Prostate gland (tissue), 2 donors: ENCODE data around the gene MYADML2.
"Not testable (repeated sequence)": the region's sequence is repeated elsewhere in the genome, so short reads cannot be mapped to it uniquely, and the experiment has no call there.

Experiments used
- POLR2AphosphoS5 ChIP-seq: sonication (generic); formaldehyde crosslinking; IDR thresholded peaks from one replicate; pipeline ENCODE4 v1.6.1; 2017; ENCODE audit warnings: antibody characterized with exemption
- TF ChIP-seq, protein P1 (sequence below), 4 experiments: fragments of 200-600 bp in 2 of 4; fragments of 450-650 bp in 2 of 4; sonication (generic) in 2 of 4; IDR thresholded peaks; 1 replicate in 3 of 4; 2 replicates in 1 of 4; pipeline ENCODE4 v1.5.1; 2016 to 2019; ENCODE audit warnings: antibody characterized with exemption in 4 of 4, mild to moderate bottlenecking in 2 of 4, moderate library complexity in 2 of 4

DNA sequence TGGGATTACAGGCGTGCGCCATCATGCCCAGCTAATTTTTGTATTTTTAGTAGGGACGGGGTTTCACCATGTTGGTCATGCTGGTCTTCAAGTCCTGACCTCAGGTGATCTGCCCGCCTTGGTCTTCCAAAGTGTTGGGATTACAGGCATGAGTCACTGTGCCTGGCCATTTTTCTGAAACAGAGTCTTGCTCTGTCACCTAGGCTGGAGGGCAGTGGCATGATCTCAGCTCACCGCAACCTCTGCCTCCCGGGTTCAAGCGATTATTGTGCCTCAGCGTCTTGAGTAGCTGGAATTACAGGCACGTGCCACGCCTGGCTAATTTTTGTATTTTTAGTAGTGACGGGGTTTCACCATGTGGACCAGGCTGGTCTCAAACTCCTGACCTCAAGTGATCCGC, 34.5 kb upstream of the MYADML2 start:
- TF ChIP-seq, protein P1, sequence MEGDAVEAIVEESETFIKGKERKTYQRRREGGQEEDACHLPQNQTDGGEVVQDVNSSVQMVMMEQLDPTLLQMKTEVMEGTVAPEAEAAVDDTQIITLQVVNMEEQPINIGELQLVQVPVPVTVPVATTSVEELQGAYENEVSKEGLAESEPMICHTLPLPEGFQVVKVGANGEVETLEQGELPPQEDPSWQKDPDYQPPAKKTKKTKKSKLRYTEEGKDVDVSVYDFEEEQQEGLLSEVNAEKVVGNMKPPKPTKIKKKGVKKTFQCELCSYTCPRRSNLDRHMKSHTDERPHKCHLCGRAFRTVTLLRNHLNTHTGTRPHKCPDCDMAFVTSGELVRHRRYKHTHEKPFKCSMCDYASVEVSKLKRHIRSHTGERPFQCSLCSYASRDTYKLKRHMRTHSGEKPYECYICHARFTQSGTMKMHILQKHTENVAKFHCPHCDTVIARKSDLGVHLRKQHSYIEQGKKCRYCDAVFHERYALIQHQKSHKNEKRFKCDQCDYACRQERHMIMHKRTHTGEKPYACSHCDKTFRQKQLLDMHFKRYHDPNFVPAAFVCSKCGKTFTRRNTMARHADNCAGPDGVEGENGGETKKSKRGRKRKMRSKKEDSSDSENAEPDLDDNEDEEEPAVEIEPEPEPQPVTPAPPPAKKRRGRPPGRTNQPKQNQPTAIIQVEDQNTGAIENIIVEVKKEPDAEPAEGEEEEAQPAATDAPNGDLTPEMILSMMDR (IDR thresholded peaks at IDR 0.05): not testable (repeated sequence)
- not testable (repeated sequence) for TF ChIP-seq POLR2AphosphoS5
